ENCODE measurements around the gene BDKRB2. TPM values are rescaled to one million over a fixed set of nuclear protein-coding genes. Genes with fewer than 3 reads are reported as not detected.

The BDKRB2 gene
- total RNA-seq, 1 donor from 2014 or later = 0.70 TPM

GRCh38 chr14:96268431-96269358 is 64.1 kb downstream of the BDKRB2 start:
- no peaks in the 10 kb centered on the region for H3K9me3 ChIP-seq (ENCODE audit: insufficient read depth, low read depth, low read length)
- Mint-ChIP-seq H3K4me3 (ENCODE audit: unreplicated experiment) (no peak overlapping the region), H3K9me3 (ENCODE audit: unreplicated experiment) (peaks cover 4% of the 10 kb centered on the region), H3K4me1 (ENCODE audit: low read depth, unreplicated experiment) (peaks cover 11% of the 10 kb centered on the region), H3K36me3 (ENCODE audit: low read depth, unreplicated experiment) (peaks cover 3% of the 10 kb centered on the region), H3K27me3 (ENCODE audit: low read depth, unreplicated experiment) (peaks cover 11% of the 10 kb centered on the region), H3K27ac (ENCODE audit: unreplicated experiment) (no peak overlapping the region)
- DNase-seq (ENCODE audit: low read depth) (peak; percentile 96), FAIRE-seq (peak; percentile 84)
- H3K27ac ChIP-seq (ENCODE audit: low read depth, low read length) = peak overlapping the region; percentile 53
- peaks cover 29% of the 10 kb centered on the region for H3K4me1 ChIP-seq (ENCODE audit: insufficient read depth, low read length)
- H3K9ac ChIP-seq (ENCODE audit: low read length) = no peak overlapping the region
- TF ChIP-seq EZH2 (IDR thresholded peaks at IDR 0.05; ENCODE audit: insufficient read depth, low read length) (no peak), CTCF (IDR thresholded peaks at IDR 0.05; ENCODE audit: insufficient read depth, low read depth, low read length) (no peak)
- peak overlapping the region; percentile 49 for H3K4me2 ChIP-seq (ENCODE audit: low read length)
- no peaks in the 10 kb centered on the region for H4K20me1 ChIP-seq (ENCODE audit: insufficient read depth, low read length)
- H3K27me3 ChIP-seq (ENCODE audit: insufficient read depth, low read length) = no peaks in the 10 kb centered on the region
- H2AFZ ChIP-seq (ENCODE audit: low read depth, low read length) = no peak overlapping the region
- H3K4me3 ChIP-seq (ENCODE audit: insufficient read depth, low read depth, low read length) = no peak overlapping the region
- H3K36me3 ChIP-seq (ENCODE audit: insufficient read depth, low read length) = no peaks in the 10 kb centered on the region
- no peaks in the 10 kb centered on the region for H3K79me2 ChIP-seq (ENCODE audit: insufficient read depth, low read length)

GRCh38 chr14:96269359-96269710 is 64.7 kb downstream of the BDKRB2 start:
- Histone ChIP-seq H3K36me3 (ENCODE audit: insufficient read depth, low read length) (no peaks in the 10 kb centered on the region), H3K9ac (ENCODE audit: low read length) (no peak overlapping the region), H3K27me3 (ENCODE audit: insufficient read depth, low read length) (no peaks in the 10 kb centered on the region), H3K4me3 (ENCODE audit: insufficient read depth, low read depth, low read length) (no peak overlapping the region), H3K27ac (ENCODE audit: low read depth, low read length) (peak overlapping the region; percentile 53), H3K79me2 (ENCODE audit: insufficient read depth, low read length) (no peaks in the 10 kb centered on the region), H4K20me1 (ENCODE audit: insufficient read depth, low read length) (no peaks in the 10 kb centered on the region), H2AFZ (ENCODE audit: low read depth, low read length) (no peak overlapping the region), H3K4me1 (ENCODE audit: insufficient read depth, low read length) (peaks cover 29% of the 10 kb centered on the region), H3K4me2 (ENCODE audit: low read length) (peak overlapping the region; percentile 49), H3K9me3 (ENCODE audit: insufficient read depth, low read depth, low read length) (no peaks in the 10 kb centered on the region)
- peaks cover 5% of the 10 kb centered on the region for H3K9me3 Mint-ChIP-seq (ENCODE audit: unreplicated experiment)
- peaks cover 16% of the 10 kb centered on the region for H3K4me1 Mint-ChIP-seq (ENCODE audit: low read depth, unreplicated experiment)
- peaks cover 3% of the 10 kb centered on the region for H3K36me3 Mint-ChIP-seq (ENCODE audit: low read depth, unreplicated experiment)
- DNase-seq (ENCODE audit: low read depth) (no peak), FAIRE-seq (no peak)
- H3K4me3 Mint-ChIP-seq (ENCODE audit: unreplicated experiment) = no peak overlapping the region
- H3K27ac Mint-ChIP-seq (ENCODE audit: unreplicated experiment) = no peak overlapping the region
- TF ChIP-seq CTCF (IDR thresholded peaks at IDR 0.05; ENCODE audit: insufficient read depth, low read depth, low read length) (no peak), EZH2 (IDR thresholded peaks at IDR 0.05; ENCODE audit: insufficient read depth, low read length) (no peak)
- H3K27me3 Mint-ChIP-seq (ENCODE audit: low read depth, unreplicated experiment) = peaks cover 10% of the 10 kb centered on the region

Measured in astrocyte (in vitro differentiated cells and primary cell).